Stimulated activated CD8-positive, alpha-beta memory T cell treated with anti-CD3 and anti-CD28 coated beads, Interleukin-12 subunit alpha, Interleukin-12 subunit beta, amount 100 ng/mL, for 4 hours (primary cell): Measurements from ENCODE around the gene KDM5B.
"Not testable (repeated sequence)": the region's sequence is repeated elsewhere in the genome, so short reads cannot be mapped to it uniquely, and the experiment has no call there.

Source experiments
- DNase-seq: peaks from one replicate; pipeline ENCODE4 v3.0.0-alpha.2; 2020; ENCODE audit warnings: low read depth

The KDM5B gene

GRCh38 chr1:202812176-202813026, 4.2 kb upstream of the KDM5B start:
- no peak for DNase-seq

DNA sequence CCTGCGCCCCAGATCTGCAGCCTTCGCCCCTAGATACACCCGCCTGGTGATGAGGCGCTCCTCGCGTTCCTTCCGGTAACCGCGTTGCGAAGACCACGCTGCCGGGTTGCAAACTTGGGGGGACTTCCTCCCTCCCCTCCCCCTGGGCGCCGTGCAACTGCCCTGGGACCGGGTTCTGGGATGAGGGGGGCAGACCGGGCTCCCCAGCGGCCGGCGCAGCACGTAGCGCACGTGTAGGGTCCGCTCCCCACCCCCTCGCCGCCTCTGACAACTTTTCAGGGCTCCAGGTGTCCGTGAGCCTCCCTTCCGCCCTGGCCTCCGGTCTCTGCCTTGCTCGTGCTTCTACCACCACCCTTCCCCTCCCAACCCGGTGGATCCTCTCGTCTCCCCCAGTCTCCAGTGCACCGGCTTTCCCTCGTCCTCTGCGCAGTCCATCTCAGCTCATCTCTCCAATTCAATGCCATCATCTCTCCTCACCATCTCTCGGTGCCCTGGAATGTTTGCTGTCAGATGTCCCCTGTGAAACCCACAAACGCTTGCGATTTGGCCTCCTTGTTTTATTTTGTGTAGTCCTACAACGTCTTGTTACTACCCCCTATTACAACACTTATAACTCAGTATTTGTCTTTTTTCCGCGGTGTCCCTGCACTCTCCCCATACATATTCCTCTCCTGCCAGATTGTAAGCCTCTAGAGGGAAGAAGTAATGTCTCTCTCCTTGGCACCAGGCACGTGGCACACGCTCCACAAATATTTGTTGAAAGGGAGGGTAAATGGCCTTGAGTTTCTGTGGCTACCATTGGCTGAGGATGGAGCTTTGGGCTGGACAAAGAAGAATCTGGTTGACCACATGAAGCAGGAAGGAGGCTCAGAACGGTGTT, 3.3 kb upstream of the KDM5B start:
- DNase-seq = no peak

- DNase-seq = peak; percentile 76
Measured at GRCh38 chr1:202810615-202811295, 2.5 kb upstream of the KDM5B start, which contains the start of gene PCAT6. PCAT6 (plus strand) TSS chr1:202810954.

DNA sequence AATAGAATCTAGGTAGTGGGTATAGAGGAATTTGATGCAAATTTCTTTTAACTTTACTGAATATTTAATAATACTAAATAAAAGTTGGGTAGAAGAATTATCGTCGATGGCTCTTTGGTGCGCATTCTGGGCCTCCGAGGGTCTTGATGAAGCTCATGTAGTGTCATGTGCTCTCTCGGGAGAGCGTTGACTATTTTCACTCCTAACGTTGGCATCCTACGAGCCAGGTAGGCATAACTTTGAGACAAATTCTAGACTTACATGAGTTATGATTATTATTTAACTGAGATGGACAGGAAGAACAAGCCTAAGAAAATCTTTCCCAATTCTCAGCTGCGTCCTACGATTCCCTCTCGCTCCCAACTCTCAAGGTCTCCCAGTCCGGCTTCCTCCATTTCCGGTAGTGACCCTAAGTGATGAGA, 2.0 kb upstream of the KDM5B start:
- DNase-seq = no peak

- no peak for DNase-seq
Measured at GRCh38 chr1:202809597-202810159, 1.5 kb upstream of the KDM5B start.

GRCh38 chr1:202807451-202807925, 733 bp downstream of the KDM5B start:
- DNase-seq = peak; percentile 42

DNA sequence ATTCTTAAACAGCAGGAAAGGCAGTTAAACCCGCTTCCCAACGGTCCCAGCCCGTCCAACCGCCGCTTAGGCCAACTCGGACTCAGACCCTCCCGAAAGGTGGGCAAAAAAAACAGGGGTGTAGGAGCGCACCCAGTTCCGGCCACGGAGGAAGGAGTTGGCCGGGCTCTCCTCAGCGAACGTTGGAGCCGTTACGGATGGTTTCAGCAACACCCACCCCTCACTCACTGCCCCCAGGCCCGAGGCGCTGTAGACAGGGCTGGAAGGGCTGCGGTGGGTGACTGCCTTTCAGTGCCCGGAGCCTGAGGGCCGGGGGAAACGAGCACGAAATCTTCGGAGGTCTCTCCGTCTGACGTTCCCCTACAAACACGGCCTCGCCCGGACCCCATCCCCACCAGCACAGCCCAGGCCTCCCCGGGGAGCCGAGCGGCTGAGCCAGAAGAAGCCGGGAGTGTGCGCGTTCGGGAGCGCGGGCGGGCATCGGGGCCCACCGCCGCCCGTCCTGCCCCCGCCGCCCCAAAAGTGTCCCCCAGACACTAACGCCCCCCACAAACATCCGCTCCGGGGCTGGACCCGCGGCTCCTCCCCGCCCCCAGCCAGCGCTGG, 1.3 kb downstream of the KDM5B start:
- no peak for DNase-seq

GRCh38 chr1:202805886-202806844, 2.1 kb downstream of the KDM5B start:
- DNase-seq = no peak

GRCh38 chr1:202804126-202804525, 4.1 kb downstream of the KDM5B start:
- no peak for DNase-seq

- DNase-seq = no peak
Measured at GRCh38 chr1:202802998-202803932, 5.0 kb downstream of the KDM5B start.

- no peak for DNase-seq
Measured at GRCh38 chr1:202802034-202802433, 6.2 kb downstream of the KDM5B start.

DNA sequence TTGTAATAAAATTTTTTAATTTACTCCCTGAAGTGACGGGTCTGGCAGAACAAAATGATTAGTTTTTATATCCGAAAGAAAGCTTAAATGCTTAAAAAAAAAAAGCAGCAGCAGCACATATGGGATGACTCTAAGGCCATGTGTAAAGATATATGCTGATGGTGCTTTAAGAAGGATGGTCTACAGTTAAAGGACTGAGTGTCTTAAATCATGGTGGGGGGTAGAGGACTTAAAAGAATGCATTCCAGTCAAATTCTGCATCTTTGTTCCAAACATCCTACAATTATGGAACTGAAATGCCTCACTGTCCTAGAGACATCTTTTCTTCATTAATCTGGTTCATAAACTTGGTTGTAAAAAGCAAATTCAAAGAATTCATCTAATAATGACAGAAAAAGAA, 7.0 kb downstream of the KDM5B start:
- DNase-seq = no peak

- no peak for DNase-seq
Measured at GRCh38 chr1:202800742-202801141, 7.5 kb downstream of the KDM5B start.

DNA sequence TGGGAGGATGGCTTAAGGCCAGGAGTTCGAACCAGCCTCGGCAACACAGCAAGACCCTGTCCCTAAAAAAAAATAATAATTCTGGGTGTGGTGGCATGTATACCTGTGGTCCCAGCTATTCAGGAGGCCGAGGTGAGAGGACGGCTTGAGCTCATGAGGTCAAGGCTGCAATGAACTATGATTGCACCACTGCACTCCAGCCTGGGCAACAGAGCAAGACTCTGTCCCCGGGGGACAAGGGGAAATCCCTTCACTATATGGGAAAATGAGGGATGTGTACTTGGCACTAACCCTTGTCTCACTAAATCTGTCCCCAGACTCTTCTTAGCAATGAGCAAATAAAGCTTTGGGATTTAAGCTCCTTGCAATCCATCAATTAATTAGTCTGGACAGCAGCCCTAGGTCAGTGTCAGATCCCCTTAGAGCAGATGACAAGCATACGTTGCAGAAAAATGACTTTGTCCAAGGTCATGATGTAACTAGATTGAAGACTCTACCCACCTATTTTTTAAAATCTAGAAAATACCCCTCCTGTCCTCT, 9.4 kb downstream of the KDM5B start:
- no peak for DNase-seq

- DNase-seq = no peak
Measured at GRCh38 chr1:202798260-202798659, 10.0 kb downstream of the KDM5B start.

DNA sequence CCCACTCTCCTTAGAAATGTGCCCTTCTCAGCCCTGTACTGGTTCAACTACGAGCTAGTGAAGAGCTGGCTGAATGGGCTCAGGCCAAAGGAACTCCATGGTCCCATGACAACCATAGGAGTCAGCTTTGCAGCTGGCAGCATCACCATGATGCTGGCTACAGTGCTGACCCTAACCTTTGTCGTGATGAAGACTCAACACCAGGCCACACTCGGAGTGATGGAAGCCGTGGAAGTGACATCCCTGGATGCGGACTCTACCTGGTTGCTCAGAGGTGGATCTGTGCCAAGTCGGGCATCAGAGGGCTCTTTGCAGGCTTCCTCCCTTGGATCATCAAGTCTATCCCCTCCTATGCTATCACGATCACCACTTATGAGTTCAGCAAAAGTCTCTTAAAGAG, 11.6 kb downstream of the KDM5B start:
- DNase-seq = no peak

- DNase-seq = not testable (repeated sequence)
Measured at GRCh38 chr1:202794931-202795330, 13.3 kb downstream of the KDM5B start.

DNA sequence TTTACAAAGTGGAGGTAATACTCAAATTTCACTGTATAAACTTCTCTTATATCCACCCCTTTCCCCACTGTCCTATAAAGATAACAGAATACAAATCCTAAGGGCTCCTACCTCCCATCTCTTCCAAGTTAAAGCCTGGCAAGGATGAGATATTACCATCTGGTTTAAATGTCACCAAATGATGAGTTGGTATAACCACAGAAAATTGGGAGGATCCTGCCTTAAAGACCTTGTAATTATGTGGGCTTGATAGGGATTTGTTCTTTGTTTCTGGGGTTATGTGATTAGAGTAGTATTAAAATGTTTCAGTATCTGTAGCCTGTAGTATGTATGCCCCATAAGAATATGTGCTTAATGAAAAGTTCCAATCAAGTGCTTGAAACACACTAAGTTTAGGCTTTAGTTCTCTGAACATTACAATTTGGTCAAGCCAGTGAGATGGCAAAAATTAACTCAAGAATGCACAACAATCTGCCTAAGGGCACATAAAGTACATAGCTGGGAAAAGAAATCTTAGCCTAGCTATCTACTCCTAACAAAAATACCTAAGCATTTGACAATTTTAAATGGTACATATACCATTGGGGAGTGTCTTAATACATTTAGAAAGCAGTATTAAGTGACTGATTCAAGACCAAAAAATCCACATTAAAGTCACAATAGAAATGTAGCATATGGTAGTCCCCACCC, 14.0 kb downstream of the KDM5B start:
- DNase-seq = no peak
